Activated T-helper 2 cell treated with anti-CD3 and anti-CD28 coated beads, Interferon-gamma antibody, Interleukin-2, Interleukin-4, amounts not matched to agents 10 μg/mL and 5 μg/mL and 100 μg/mL, durations not matched to agents 14 hours and 24 hours and 36 hours (primary cell): ENCODE measurements around the gene TSR3. TPM values are rescaled to one million over a fixed set of nuclear protein-coding genes. Genes with fewer than 3 reads are reported as not detected.
"Not testable (repeated sequence)": the region's sequence is repeated elsewhere in the genome, so short reads cannot be mapped to it uniquely, and the experiment has no call there.

Experiments used
- DNase-seq: peaks from one replicate; pipeline ENCODE4 v3.0.0; 2021; ENCODE audit warnings: low spot score
- H3K27ac Mint-ChIP-seq: one replicate; pipeline ENCODE4 v1.8.0; 2021; ENCODE audit warnings: mixed read lengths
- H3K27me3 Mint-ChIP-seq: one replicate; pipeline ENCODE4 v1.8.0; 2021; ENCODE audit warnings: low read depth, mixed read lengths
- H3K36me3 Mint-ChIP-seq: one replicate; pipeline ENCODE4 v1.8.0; 2021; ENCODE audit warnings: low read depth, mixed read lengths
- H3K4me1 Mint-ChIP-seq: one replicate; pipeline ENCODE4 v1.8.0; 2021; ENCODE audit warnings: low read depth, mixed read lengths
- H3K4me3 Mint-ChIP-seq: one replicate; pipeline ENCODE4 v1.8.0; 2021; ENCODE audit warnings: low read depth, mild to moderate bottlenecking, moderate library complexity, mixed read lengths
- H3K9me3 Mint-ChIP-seq: one replicate; pipeline ENCODE4 v1.8.0; 2021; ENCODE audit warnings: mixed read lengths
- intact Hi-C: fragments of 100-400 bp; cut with micrococcal nuclease; formaldehyde crosslinking; loops from one replicate; pipeline ENCODE4 v1.15.1; 2023
- total RNA-seq: library from RNA; stranded (reverse); gene quantifications from 2 replicates; pipeline ENCODE4 v1.2.3, GENCODE V29; 2022

The TSR3 gene
- total RNA-seq, 1 donor from 2014 or later = 72.9 TPM

- no peaks in the 10 kb centered on the region for H3K9me3 Mint-ChIP-seq
- peaks cover 2% of the 10 kb centered on the region for H3K4me1 Mint-ChIP-seq
- H3K4me3 Mint-ChIP-seq = no peak overlapping the region
- intact Hi-C loops = no loop called here
- H3K27ac Mint-ChIP-seq = no peak overlapping the region
- no peak for DNase-seq
- peaks cover 25% of the 10 kb centered on the region for H3K27me3 Mint-ChIP-seq
- H3K36me3 Mint-ChIP-seq = no peaks in the 10 kb centered on the region
These were observed 15.1 kb downstream of the TSR3 start for GRCh38 chr16:1336619-1337018.

- intact Hi-C loops = no loop called here
- Mint-ChIP-seq H3K4me3 (no peak overlapping the region), H3K9me3 (no peaks in the 10 kb centered on the region), H3K36me3 (no peaks in the 10 kb centered on the region), H3K4me1 (peaks cover 6% of the 10 kb centered on the region), H3K27me3 (peaks cover 26% of the 10 kb centered on the region), H3K27ac (no peak overlapping the region)
- no peak for DNase-seq
These were observed 15.7 kb downstream of the TSR3 start for GRCh38 chr16:1335996-1336395.

- Mint-ChIP-seq H3K9me3 (no peaks in the 10 kb centered on the region), H3K4me3 (no peak overlapping the region), H3K27me3 (peaks cover 26% of the 10 kb centered on the region), H3K36me3 (no peaks in the 10 kb centered on the region), H3K4me1 (peaks cover 6% of the 10 kb centered on the region), H3K27ac (no peak overlapping the region)
- DNase-seq = no peak
- intact Hi-C loops = no loop called here
These were observed 16.3 kb downstream of the TSR3 start for GRCh38 chr16:1335211-1335971.

- Mint-ChIP-seq H3K4me3 (no peak overlapping the region), H3K36me3 (no peaks in the 10 kb centered on the region), H3K27ac (no peak overlapping the region), H3K4me1 (peaks cover 6% of the 10 kb centered on the region), H3K9me3 (no peaks in the 10 kb centered on the region), H3K27me3 (peaks cover 26% of the 10 kb centered on the region)
- intact Hi-C loops = no loop called here
- DNase-seq = no peak
These were observed 16.9 kb downstream of the TSR3 start for GRCh38 chr16:1334739-1335138.

- no peak for DNase-seq
- H3K36me3 Mint-ChIP-seq = no peaks in the 10 kb centered on the region
- H3K9me3 Mint-ChIP-seq = no peaks in the 10 kb centered on the region
- H3K27ac Mint-ChIP-seq = no peak overlapping the region
- H3K4me3 Mint-ChIP-seq = no peak overlapping the region
- peaks cover 26% of the 10 kb centered on the region for H3K27me3 Mint-ChIP-seq
- peaks cover 6% of the 10 kb centered on the region for H3K4me1 Mint-ChIP-seq
- intact Hi-C loops = no loop called here
These were observed 17.6 kb downstream of the TSR3 start for GRCh38 chr16:1333854-1334700.

- Mint-ChIP-seq H3K36me3 (no peaks in the 10 kb centered on the region), H3K27me3 (peaks cover 26% of the 10 kb centered on the region), H3K9me3 (no peaks in the 10 kb centered on the region), H3K4me3 (peak within 1 kb of the TSS; percentile 33), H3K27ac (no peak within 1 kb of the TSS), H3K4me1 (peaks cover 6% of the 10 kb centered on the region)
- intact Hi-C loops = no loop called here
- peak; percentile 40 for DNase-seq
These were observed 18.4 kb downstream of the TSR3 start, which contains the start of gene BAIAP3 for GRCh38 chr16:1333149-1333812. Gene BAIAP3 (plus strand): TSS chr16:1333645. CDS start chr16:1338550, 4,905 bp downstream.

GRCh38 chr16:1332618-1333148 is 19.0 kb downstream of the TSR3 start:
- Mint-ChIP-seq H3K27ac (no peak overlapping the region), H3K36me3 (no peaks in the 10 kb centered on the region), H3K4me3 (peak overlapping the region; percentile 33), H3K4me1 (peaks cover 6% of the 10 kb centered on the region), H3K9me3 (no peaks in the 10 kb centered on the region), H3K27me3 (peaks cover 26% of the 10 kb centered on the region)
- intact Hi-C loops = no loop called here
- DNase-seq = no peak

- Mint-ChIP-seq H3K9me3 (no peaks in the 10 kb centered on the region), H3K4me1 (peaks cover 6% of the 10 kb centered on the region), H3K27ac (no peak overlapping the region), H3K4me3 (peak overlapping the region; percentile 33), H3K27me3 (peaks cover 26% of the 10 kb centered on the region), H3K36me3 (no peaks in the 10 kb centered on the region)
- intact Hi-C loops = no loop called here
- peak; percentile 63 for DNase-seq
These were observed 19.7 kb downstream of the TSR3 start for GRCh38 chr16:1331712-1332617.

GRCh38 chr16:1330931-1331711 is 20.6 kb downstream of the TSR3 start:
- Mint-ChIP-seq H3K27me3 (peaks cover 24% of the 10 kb centered on the region), H3K36me3 (peaks cover 4% of the 10 kb centered on the region), H3K4me3 (no peak overlapping the region), H3K4me1 (peaks cover 6% of the 10 kb centered on the region), H3K9me3 (no peaks in the 10 kb centered on the region), H3K27ac (no peak overlapping the region)
- DNase-seq = no peak
- intact Hi-C loops = no loop called here

- DNase-seq = no peak
- intact Hi-C loops = no loop called here
- H3K36me3 Mint-ChIP-seq = peaks cover 4% of the 10 kb centered on the region
- H3K4me1 Mint-ChIP-seq = peaks cover 6% of the 10 kb centered on the region
- no peak overlapping the region for H3K4me3 Mint-ChIP-seq
- no peak overlapping the region for H3K27ac Mint-ChIP-seq
- peaks cover 21% of the 10 kb centered on the region for H3K27me3 Mint-ChIP-seq
- H3K9me3 Mint-ChIP-seq = no peaks in the 10 kb centered on the region
These were observed 21.3 kb downstream of the TSR3 start for GRCh38 chr16:1330260-1330914.

- H3K9me3 Mint-ChIP-seq, intact Hi-C loops, H3K4me1 Mint-ChIP-seq, DNase-seq, H3K27ac Mint-ChIP-seq, H3K4me3 Mint-ChIP-seq, H3K36me3 Mint-ChIP-seq: not testable (repeated sequence)
- peaks cover 11% of the 10 kb centered on the region for H3K27me3 Mint-ChIP-seq
These were observed 22.7 kb downstream of the TSR3 start for GRCh38 chr16:1328961-1329360.
